Fibroblast of lung (primary cell): ENCODE measurements around the gene KRT15. TPM values are rescaled to one million over a fixed set of nuclear protein-coding genes. Genes with fewer than 3 reads are reported as not detected.

Source experiments
- DNase-seq, 2 donors: peaks; one replicate each; pipeline versions ENCODE4 v3.0.0 to v3.0.0-alpha.2; 2010; ENCODE audit warnings: low read depth in 2 of 2
- H2AFZ ChIP-seq: 2 replicates; pipeline ENCODE4 v1.5.1; 2012; ENCODE audit warnings: low read length, control low read depth, inconsistent platforms
- H3K27ac ChIP-seq: 2 replicates; pipeline ENCODE4 v1.5.1; 2011; ENCODE audit warnings: low read length, control low read depth; ENCODE audit not compliant: insufficient read depth
- H3K27me3 ChIP-seq: 2 replicates; pipeline ENCODE4 v1.5.1; 2011; ENCODE audit warnings: mild to moderate bottlenecking, low read length; ENCODE audit not compliant: control insufficient read depth, insufficient read depth
- H3K36me3 ChIP-seq: 2 replicates; pipeline ENCODE4 v1.5.1; 2011; ENCODE audit warnings: low read length; ENCODE audit not compliant: control insufficient read depth, insufficient read depth
- H3K4me1 ChIP-seq: 2 replicates; pipeline ENCODE4 v1.5.1; 2011; ENCODE audit warnings: low read length; ENCODE audit not compliant: control insufficient read depth, insufficient read depth; ENCODE audit errors: extremely low read depth
- H3K4me2 ChIP-seq: 2 replicates; pipeline ENCODE4 v1.5.1; 2011; ENCODE audit warnings: low read length, control low read depth; ENCODE audit not compliant: insufficient read depth; ENCODE audit errors: extremely low read depth
- H3K4me3 ChIP-seq, 4 experiments: fragments of 200-600 bp in 1 of 4; sonication (generic) in 1 of 4; replicated peaks in 1 of 4; 2 replicates each; pipeline ENCODE4 v1.5.1; 2011 to 2016; ENCODE audit warnings: low read length in 4 of 4, low read depth in 3 of 4, mild to moderate bottlenecking in 3 of 4, control low read depth in 2 of 4, inconsistent platforms in 1 of 4, mixed read lengths in 1 of 4; ENCODE audit not compliant: insufficient read depth in 1 of 4; ENCODE audit errors: control extremely low read depth in 1 of 4
- H3K79me2 ChIP-seq: 2 replicates; pipeline ENCODE4 v1.5.1; 2012; ENCODE audit warnings: mild to moderate bottlenecking, low read length, inconsistent platforms; ENCODE audit not compliant: control insufficient read depth, insufficient read depth
- H3K9ac ChIP-seq: 2 replicates; pipeline ENCODE4 v1.5.1; 2011; ENCODE audit warnings: mild to moderate bottlenecking, low read length, control low read depth; ENCODE audit not compliant: insufficient read depth
- H3K9me3 ChIP-seq: 2 replicates; pipeline ENCODE4 v1.5.1; 2012; ENCODE audit warnings: low read depth, low read length; ENCODE audit not compliant: control insufficient read depth, insufficient read depth
- H4K20me1 ChIP-seq: 2 replicates; pipeline ENCODE4 v1.5.1; 2011; ENCODE audit warnings: low read length; ENCODE audit not compliant: control insufficient read depth, insufficient read depth; ENCODE audit errors: extremely low read depth
- CTCF ChIP-seq, 2 donors: IDR thresholded peaks in 1 of 2; conservative IDR thresholded peaks in 1 of 2; 1 replicate in 1 of 2; 2 replicates in 1 of 2; pipeline ENCODE4 v1.5.1; 2011 to 2012; ENCODE audit warnings: low read length in 2 of 2, control low read depth in 1 of 2, inconsistent platforms in 1 of 2, low read depth in 1 of 2, mild to moderate bottlenecking in 1 of 2
- EZH2 ChIP-seq: IDR thresholded peaks from 2 replicates; pipeline ENCODE4 v1.5.1; 2012; ENCODE audit warnings: low read length, control low read depth, mild to moderate bottlenecking; ENCODE audit errors: missing control alignments
- polyA plus RNA-seq, 2 donors: library from polyadenylated mRNA; depleted of rRNA in 1 of 2; stranded (reverse) in 1 of 2; unstranded in 1 of 2; fragments of >200 nt; gene quantifications; 2 replicates each; pipeline ENCODE4 v1.2.1, GENCODE V29; 2011 to 2012; ENCODE audit warnings: missing spikeins in 1 of 2
- total RNA-seq: library from RNA; depleted of rRNA; stranded (reverse); fragments of >200 nt; gene quantifications from 2 replicates; pipeline ENCODE4 v1.2.1, GENCODE V29; 2014

Gene KRT15
- total and polyA plus RNA-seq, 2 donors (not counting 1 experiment from before 2014, with no cell fraction given): 0.17 to 0.47 TPM

DNA sequence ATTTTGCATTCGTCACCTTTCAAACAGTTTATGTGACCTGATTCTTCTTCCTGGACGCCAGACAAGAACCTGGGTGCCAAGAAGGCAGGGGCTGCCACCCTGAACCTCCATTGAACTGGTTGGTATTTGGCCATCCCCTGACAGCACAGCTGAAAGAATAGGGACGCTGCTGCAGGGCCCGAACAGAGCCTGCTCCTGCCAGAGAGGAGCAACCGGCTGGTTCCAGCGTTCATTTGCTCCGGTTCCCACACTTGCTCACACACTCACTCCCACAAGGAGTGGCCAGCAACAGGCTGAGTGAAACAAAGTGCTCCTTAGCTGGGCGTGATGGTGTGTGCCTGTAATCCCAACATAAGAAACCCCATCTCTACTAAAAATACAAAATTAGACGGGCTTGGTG is 38.2 kb upstream of the KRT15 start:
- Histone ChIP-seq H3K27ac (no peak overlapping the region), H3K4me3 (no peak overlapping the region), H3K4me1 (no peaks in the 10 kb centered on the region), H3K27me3 (peaks cover 12% of the 10 kb centered on the region), H3K36me3 (no peaks in the 10 kb centered on the region), H2AFZ (no peak overlapping the region), H3K4me2 (no peak overlapping the region), H3K79me2 (no peaks in the 10 kb centered on the region), H3K9ac (no peak overlapping the region), H4K20me1 (no peaks in the 10 kb centered on the region), H3K9me3 (no peaks in the 10 kb centered on the region)
- DNase-seq: no peak
- TF ChIP-seq EZH2 (no peak), CTCF (conservative IDR thresholded peaks at IDR 0.05 in 1 of 2, IDR thresholded peaks at IDR 0.05 in 1 of 2; ENCODE audit: low read depth in 1 of 2, low read length in 2 of 2) (no peak)

DNA sequence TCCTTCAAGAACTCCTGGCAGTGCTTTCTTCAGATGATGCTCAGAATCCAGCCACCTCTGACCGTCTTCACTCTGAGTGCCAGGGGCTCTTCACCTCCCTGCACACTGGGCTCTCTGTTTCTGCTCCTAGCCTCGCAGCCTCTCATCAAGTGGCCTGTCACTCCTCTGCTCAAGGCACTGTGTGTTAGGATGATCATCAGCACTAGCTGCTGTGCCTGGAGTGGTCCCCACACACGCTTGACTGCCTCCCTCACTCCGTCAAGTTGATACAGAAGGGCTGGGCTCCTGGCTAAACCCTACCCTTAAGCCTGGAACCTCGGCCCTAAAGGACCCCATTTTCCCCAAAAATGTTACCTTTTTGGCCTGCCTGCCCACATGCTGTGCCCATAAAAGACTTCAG is 37.6 kb upstream of the KRT15 start:
- H2AFZ ChIP-seq: no peak overlapping the region
- no peak overlapping the region for H3K4me2 ChIP-seq
- peaks cover 12% of the 10 kb centered on the region for H3K27me3 ChIP-seq
- H3K4me3 ChIP-seq: no peak overlapping the region
- no peak for DNase-seq
- H4K20me1 ChIP-seq: no peaks in the 10 kb centered on the region
- H3K27ac ChIP-seq: no peak overlapping the region
- H3K4me1 ChIP-seq: no peaks in the 10 kb centered on the region
- no peak overlapping the region for H3K9ac ChIP-seq
- no peaks in the 10 kb centered on the region for H3K79me2 ChIP-seq
- no peaks in the 10 kb centered on the region for H3K9me3 ChIP-seq
- TF ChIP-seq CTCF (conservative IDR thresholded peaks at IDR 0.05 in 1 of 2, IDR thresholded peaks at IDR 0.05 in 1 of 2; ENCODE audit: low read depth in 1 of 2, low read length in 2 of 2): no peak
- TF ChIP-seq EZH2: no peak
- no peaks in the 10 kb centered on the region for H3K36me3 ChIP-seq

- Histone ChIP-seq H3K4me1 (no peaks in the 10 kb centered on the region), H3K9ac (no peak overlapping the region), H3K79me2 (no peaks in the 10 kb centered on the region), H2AFZ (no peak overlapping the region), H4K20me1 (no peaks in the 10 kb centered on the region), H3K4me3 (no peak overlapping the region), H3K27ac (no peak overlapping the region), H3K36me3 (no peaks in the 10 kb centered on the region), H3K27me3 (peaks cover 10% of the 10 kb centered on the region), H3K9me3 (no peaks in the 10 kb centered on the region), H3K4me2 (no peak overlapping the region)
- DNase-seq: no peak
- TF ChIP-seq CTCF (conservative IDR thresholded peaks at IDR 0.05 in 1 of 2, IDR thresholded peaks at IDR 0.05 in 1 of 2; ENCODE audit: low read depth in 1 of 2, low read length in 2 of 2) (no peak), EZH2 (no peak)
Measured at GRCh38 chr17:41555105-41555887, 36.6 kb upstream of the KRT15 start.
